Stimulated activated CD8-positive, alpha-beta memory T cell treated with anti-CD3 and anti-CD28 coated beads, Interleukin-7, amount 100 ng/mL, for 1 hour (primary cell): ENCODE data around the gene TOR2A.
A peak's percentile ranks its signal among the peaks of the same experiment; 100 is the strongest.

Experiments
- DNase-seq, 2 donors: peaks; one replicate each; pipeline ENCODE4 v3.0.0-alpha.2; 2020; ENCODE audit warnings: low read depth in 2 of 2

TOR2A gene

GRCh38 chr9:127700140-127700539 lies 35.0 kb downstream of the TOR2A start:
- no peak for DNase-seq

GRCh38 chr9:127698985-127699670 lies 36.0 kb downstream of the TOR2A start:
- peak; percentile 64 to 65 for DNase-seq

DNA sequence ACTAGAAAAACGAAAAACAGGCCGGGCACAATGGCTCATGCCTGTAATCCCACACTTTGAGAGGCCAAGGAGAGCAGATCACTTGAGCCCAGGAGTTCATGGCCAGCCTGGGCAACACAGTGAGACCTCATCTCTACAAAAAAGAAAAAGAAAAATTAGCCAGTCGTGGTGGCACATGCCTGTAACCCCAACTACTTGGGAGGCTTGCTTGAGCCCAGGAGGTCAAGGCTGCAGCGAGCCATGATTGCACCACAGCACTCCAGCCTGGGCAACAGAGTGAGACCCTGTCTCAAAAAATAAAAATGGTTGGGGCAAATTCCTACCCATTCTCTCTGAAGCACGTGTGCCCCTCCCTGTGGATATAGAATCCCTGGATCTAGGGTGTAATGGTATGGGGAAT lies 36.7 kb downstream of the TOR2A start:
- DNase-seq: no peak

GRCh38 chr9:127697575-127697974 lies 37.5 kb downstream of the TOR2A start:
- no peak for DNase-seq

- DNase-seq: no peak
These were observed 40.0 kb downstream of the TOR2A start for GRCh38 chr9:127694890-127695720.

DNA sequence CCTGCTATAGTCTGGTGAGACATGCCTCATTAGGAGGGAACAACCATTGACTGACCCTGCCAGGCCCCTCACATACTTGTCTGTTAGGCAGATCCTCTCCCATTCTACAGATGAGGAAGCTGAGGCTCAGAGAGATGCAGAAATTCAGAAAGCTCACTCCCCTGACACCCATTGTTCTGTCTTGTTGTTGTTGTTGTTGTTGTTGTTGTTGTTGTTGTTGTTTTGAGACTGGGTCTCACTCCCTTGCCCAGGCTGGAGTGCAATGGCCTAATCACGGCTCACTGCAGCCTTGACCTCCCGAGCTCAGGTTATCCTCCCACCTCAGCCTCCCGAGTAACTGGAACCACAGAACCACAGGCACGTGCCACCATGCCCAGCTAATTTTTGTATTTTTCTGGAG lies 41.4 kb downstream of the TOR2A start:
- DNase-seq: no peak

GRCh38 chr9:127693143-127693542 lies 42.0 kb downstream of the TOR2A start:
- DNase-seq: no peak

DNA sequence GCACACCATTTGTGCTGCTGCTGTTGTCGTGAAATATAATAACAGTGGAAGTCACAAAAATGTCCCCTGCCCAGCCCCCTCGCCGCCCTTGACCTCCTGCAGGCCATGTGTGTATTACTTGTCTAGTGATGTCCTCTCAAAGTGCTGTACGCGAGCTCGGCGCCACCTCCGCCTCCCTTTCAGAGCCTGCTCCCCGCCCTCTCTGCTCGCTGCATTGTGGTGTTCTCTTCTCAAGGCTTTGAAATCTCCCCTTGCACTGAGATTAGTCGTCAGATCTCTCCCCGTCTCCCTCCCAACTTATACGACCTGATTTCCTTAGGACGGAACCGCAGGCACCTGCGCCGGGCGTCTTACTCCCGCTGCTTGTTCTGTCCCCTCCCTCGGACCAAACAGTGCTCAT lies 43.0 kb downstream of the TOR2A start:
- DNase-seq: no peak

DNA sequence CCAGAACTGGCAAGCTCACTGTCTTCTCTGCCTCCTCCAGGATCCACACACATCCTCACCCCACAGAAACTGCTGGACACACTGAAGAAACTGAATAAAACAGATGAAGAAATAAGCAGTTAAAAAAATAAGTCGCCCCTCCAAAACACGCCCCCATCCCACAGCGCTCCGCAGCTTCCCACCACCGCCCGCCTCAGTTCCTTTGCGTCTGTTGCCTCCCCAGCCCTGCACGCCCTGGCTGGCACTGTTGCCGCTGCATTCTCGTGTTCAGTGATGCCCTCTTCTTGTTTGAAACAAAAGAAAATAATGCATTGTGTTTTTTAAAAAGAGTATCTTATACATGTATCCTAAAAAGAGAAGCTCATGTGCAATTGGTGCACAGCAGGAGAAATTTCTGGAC lies 44.4 kb downstream of the TOR2A start:
- DNase-seq: no peak

DNA sequence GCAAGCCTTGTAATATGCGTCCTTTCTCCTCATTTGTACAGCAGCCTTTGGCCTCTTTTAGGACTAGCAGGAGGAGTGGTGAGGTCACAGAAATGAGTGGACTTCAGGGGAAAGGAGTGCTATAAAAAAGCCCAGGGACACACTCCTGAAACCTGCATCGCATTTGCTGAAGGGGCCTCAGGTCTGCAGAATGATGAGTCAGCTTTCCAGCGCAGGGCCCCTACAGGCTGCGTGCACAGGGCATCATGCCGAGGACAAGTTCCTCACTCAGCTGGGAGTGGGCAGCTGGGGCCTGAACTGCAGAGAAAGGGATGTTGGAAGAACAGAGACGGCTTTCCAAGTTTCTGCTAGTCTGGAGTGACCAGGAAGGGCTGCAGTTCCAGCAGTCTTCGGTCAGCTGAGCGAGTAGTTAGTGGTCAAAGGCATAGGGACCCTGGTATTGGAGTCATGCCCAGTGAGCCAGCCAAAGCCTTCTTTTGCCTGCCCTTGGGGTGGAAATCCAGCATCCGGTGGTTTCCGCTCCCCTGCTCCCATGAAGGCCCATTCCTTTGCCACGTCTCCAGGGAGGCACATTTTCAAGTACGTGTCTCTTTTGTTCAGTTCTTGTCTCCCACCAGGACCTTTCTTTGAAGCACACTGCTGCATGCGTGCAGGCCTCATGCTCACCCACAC lies 45.6 kb downstream of the TOR2A start:
- no peak for DNase-seq

DNA sequence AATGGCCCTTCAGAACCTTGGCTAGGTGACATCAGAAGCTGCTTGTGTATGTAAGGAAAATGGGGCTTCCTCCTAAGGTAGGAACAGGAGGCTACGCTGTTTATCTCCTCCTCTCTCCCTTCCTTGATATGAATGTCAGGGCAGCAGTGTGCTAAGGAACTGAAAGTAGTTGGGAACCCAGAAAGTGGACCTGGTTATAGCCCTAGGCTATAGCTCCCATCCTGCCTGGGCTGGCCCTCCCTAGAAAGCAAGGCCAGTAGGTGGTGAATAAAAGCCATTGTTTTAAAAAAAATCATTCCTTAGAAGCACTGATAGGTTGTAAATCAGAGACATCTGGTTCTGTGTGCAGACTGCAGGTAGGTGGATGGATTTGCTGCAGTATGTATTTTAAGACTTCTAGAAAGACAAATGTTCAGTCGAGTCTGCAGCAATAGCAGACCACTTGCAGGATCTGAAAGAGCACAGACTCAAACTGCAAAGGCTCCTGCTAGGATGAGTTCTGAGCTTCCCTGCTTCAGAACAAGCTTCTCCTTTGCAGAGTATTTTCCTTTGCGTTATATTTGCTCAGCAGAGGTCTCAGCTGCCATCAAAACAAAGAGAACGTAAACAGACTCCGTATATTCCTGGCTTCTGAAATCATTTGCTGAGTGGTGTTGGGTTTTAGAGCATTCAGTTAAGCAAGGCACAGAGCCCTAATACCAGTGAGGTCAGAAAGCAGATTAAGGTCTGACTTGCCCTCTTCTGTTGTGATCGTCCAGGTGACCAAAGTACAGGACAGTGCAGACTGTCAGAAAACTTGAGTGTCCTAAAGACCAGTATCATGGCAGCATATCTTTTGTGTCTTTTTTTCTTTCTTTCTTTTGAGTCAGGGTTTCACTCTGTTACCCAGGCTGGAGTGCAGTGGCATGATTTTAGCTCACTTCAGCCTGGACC lies 48.4 kb downstream of the TOR2A start:
- DNase-seq: no peak

- no peak for DNase-seq
These were observed 50.5 kb downstream of the TOR2A start for GRCh38 chr9:127684576-127684975.

- DNase-seq: no peak
These were observed 51.4 kb downstream of the TOR2A start for GRCh38 chr9:127683723-127684122.

- DNase-seq: no peak
These were observed 52.5 kb downstream of the TOR2A start for GRCh38 chr9:127682351-127683136.
